K562 (cell line): ENCODE data around the gene LNX2. TPM values are rescaled to one million over a fixed set of nuclear protein-coding genes. Genes with fewer than 3 reads are reported as not detected.

ENCODE experiments used
- ATAC-seq: fragments of 200-7000 bp; cut with Tn5 transposase; 3 replicates; pipeline ENCODE4 v1.9.1; 2020; ENCODE audit warnings: moderate library complexity
- BruUV-seq: library from RNA; stranded (reverse); fragments of 400-500 nt; replicated peaks from 2 replicates; lab custom pipeline; 2021; lab: Mats Ljungman, UMichigan
- CTCF ChIA-PET: fragments of 300-600 bp; formaldehyde crosslinking; extraction: SDS; loops from one replicate; lab custom pipeline; 2021; ENCODE audit warnings: low intra/inter-chr PET ratio; lab: Yijun Ruan, JAX
- POLR2A ChIA-PET: fragments of 300-600, 350-650 bp; sonication (Branson Sonifier 250); formaldehyde crosslinking; extraction: SDS; loops from one replicate; lab custom pipeline; 2021; ENCODE audit warnings: antibody characterized with exemption, inconsistent platforms; lab: Yijun Ruan, JAX
- DNase-seq, 4 experiments: peaks; one replicate each; pipeline versions ENCODE4 v3.0.0 to v3.0.0-alpha.2; 2011 to 2018; ENCODE audit warnings: low spot score in 3 of 4, mixed read lengths in 3 of 4; ENCODE audit errors: extremely low read depth in 1 of 4
- FAIRE-seq: peaks from 2 replicates; lab custom pipeline; 2011; peaks lifted over from hg19 to GRCh38; lab: Jason Lieb, UNC
- H2AFZ ChIP-seq: 2 replicates; pipeline ENCODE4 v1.6.0; 2011; ENCODE audit warnings: low read depth, low read length, control low read depth, inconsistent platforms
- H3K27ac ChIP-seq: fragments of 200-600 bp; 3 replicates; pipeline ENCODE4 v1.8.0; 2011; ENCODE audit warnings: low read depth, mild to moderate bottlenecking, control low read depth, inconsistent platforms, low read length, moderate library complexity, mixed read lengths; ENCODE audit errors: extremely low read depth
- H3K27me3 ChIP-seq, 2 experiments: fragments of 300-600 bp in 1 of 2; 2 replicates in 1 of 2; 3 replicates in 1 of 2; pipeline versions ENCODE4 v1.6.0 to v1.8.0; 2011; ENCODE audit warnings: inconsistent platforms in 2 of 2, low read length in 2 of 2, mild to moderate bottlenecking in 1 of 2, mixed read lengths in 1 of 2, moderate library complexity in 1 of 2; ENCODE audit not compliant: control insufficient read depth in 2 of 2, insufficient read depth in 2 of 2
- H3K36me3 ChIP-seq: fragments of 300-600 bp; 3 replicates; pipeline ENCODE4 v1.8.0; 2011; ENCODE audit warnings: mild to moderate bottlenecking, low read length, inconsistent platforms; ENCODE audit not compliant: control insufficient read depth, insufficient read depth
- H3K4me1 ChIP-seq, 2 experiments: fragments of 200-600 bp in 1 of 2; replicated peaks in 1 of 2; 2 replicates in 1 of 2; 3 replicates in 1 of 2; pipeline versions ENCODE4 v1.5.1 to v1.8.0; 2011; ENCODE audit warnings: inconsistent platforms in 2 of 2, low read length in 2 of 2, mild to moderate bottlenecking in 1 of 2, mixed read lengths in 1 of 2, moderate library complexity in 1 of 2; ENCODE audit not compliant: control insufficient read depth in 2 of 2, insufficient read depth in 2 of 2
- H3K4me2 ChIP-seq: 2 replicates; pipeline ENCODE4 v1.6.1; 2011; ENCODE audit warnings: low read length, control low read depth, inconsistent platforms, mixed read lengths; ENCODE audit not compliant: insufficient read depth
- H3K4me3 ChIP-seq: fragments of 200-600 bp; sonication (generic), shearing (Covaris generic); 2 replicates; pipeline ENCODE4 v1.5.1; 2016; ENCODE audit warnings: control low read depth, inconsistent platforms
- H3K79me2 ChIP-seq: fragments of 200-600 bp; 3 replicates; pipeline ENCODE4 v1.8.0; 2011; ENCODE audit warnings: low read length, inconsistent platforms; ENCODE audit not compliant: control insufficient read depth, insufficient read depth
- H3K9ac ChIP-seq, 2 experiments: 2 replicates each; pipeline versions ENCODE4 v1.6.0 to v1.6.1; 2011; ENCODE audit warnings: low read depth in 2 of 2, low read length in 2 of 2, control low read depth in 1 of 2, inconsistent platforms in 1 of 2, mild to moderate bottlenecking in 1 of 2, mixed read lengths in 1 of 2; ENCODE audit not compliant: insufficient read depth in 1 of 2
- H3K9me1 ChIP-seq: one replicate; pipeline ENCODE4 v1.6.0; 2011; ENCODE audit warnings: inconsistent platforms, mild to moderate bottlenecking, low read length, moderate library complexity; ENCODE audit not compliant: control insufficient read depth, insufficient read depth
- H3K9me3 ChIP-seq: replicated peaks from 2 replicates; pipeline ENCODE4 v1.5.1; 2011; ENCODE audit warnings: low read depth, low read length, inconsistent platforms; ENCODE audit not compliant: control insufficient read depth, insufficient read depth
- H4K20me1 ChIP-seq: replicated peaks from 2 replicates; pipeline ENCODE4 v1.6.1; 2011; ENCODE audit warnings: low read length, inconsistent platforms, mixed read lengths; ENCODE audit not compliant: control insufficient read depth, insufficient read depth
- AFF1 ChIP-seq, 2 experiments: fragments of 450-650 bp; IDR thresholded peaks; 2 replicates each; pipeline ENCODE4 v1.6.1; 2018; ENCODE audit warnings: mild to moderate bottlenecking in 2 of 2, low read depth in 1 of 2; ENCODE audit not compliant: partially characterized antibody in 2 of 2
- CGGBP1 ChIP-seq: fragments of 250-450 bp; sonication (Bioruptor Pico); IDR thresholded peaks from 2 replicates; pipeline ENCODE4 v1.9.0; 2021; ENCODE audit warnings: mild to moderate bottlenecking
- FOXK2 ChIP-seq, 2 experiments: fragments of 450-650 bp; IDR thresholded peaks in 1 of 2; conservative IDR thresholded peaks in 1 of 2; 2 replicates each; pipeline ENCODE4 v1.6.1; 2016; ENCODE audit warnings: low read depth in 2 of 2, mild to moderate bottlenecking in 1 of 2
- GABPA ChIP-seq: fragments of 200-800 bp; sonication (Bioruptor generic); conservative IDR thresholded peaks from 2 replicates; pipeline ENCODE4 v1.6.1; 2016; ENCODE audit warnings: low read depth, missing genetic modification characterization, missing compliant biosample characterization
- ID3 ChIP-seq, 2 experiments: fragments of 250-450 bp in 1 of 2; fragments of 450-650 bp in 1 of 2; sonication (Bioruptor Pico) in 1 of 2; IDR thresholded peaks; 2 replicates each; pipeline versions ENCODE4 v1.6.1 to v1.8.0; 2016 to 2021; ENCODE audit warnings: mild to moderate bottlenecking in 2 of 2, moderate library complexity in 2 of 2, missing compliant biosample characterization in 1 of 2, missing genetic modification characterization in 1 of 2
- MEIS2 ChIP-seq: fragments of 450-650 bp; IDR thresholded peaks from 2 replicates; pipeline ENCODE4 v1.6.1; 2014; ENCODE audit warnings: mild to moderate bottlenecking; ENCODE audit not compliant: partially characterized antibody
- POU5F1 ChIP-seq: fragments of 150-350 bp; IDR thresholded peaks from 2 replicates; pipeline ENCODE4 v1.6.1; 2014; ENCODE audit warnings: borderline replicate concordance, low read length, low read depth, mild to moderate bottlenecking; ENCODE audit not compliant: partially characterized antibody
- RBFOX2 ChIP-seq: fragments of 200-400 bp; formaldehyde crosslinking; IDR thresholded peaks from 2 replicates; pipeline ENCODE4 v1.6.1; 2017; ENCODE audit warnings: low read depth, mild to moderate bottlenecking, low read length, moderate library complexity
- YY1 ChIP-seq, 3 experiments: IDR thresholded peaks; 2 replicates each; pipeline ENCODE4 v1.6.1; 2011; ENCODE audit warnings: low read length in 2 of 3, mild to moderate bottlenecking in 2 of 3, moderate library complexity in 2 of 3, borderline replicate concordance in 1 of 3, control low read depth in 1 of 3, low read depth in 1 of 3; ENCODE audit not compliant: insufficient read depth in 3 of 3, insufficient replicate concordance in 2 of 3, control insufficient read depth in 1 of 3, insufficient read length in 1 of 3; ENCODE audit errors: extremely low read depth in 1 of 3
- ZNF780A ChIP-seq: fragments of 250-450 bp; sonication (Bioruptor Pico); IDR thresholded peaks from 2 replicates; pipeline ENCODE4 v1.5.0; 2021; ENCODE audit warnings: mild to moderate bottlenecking
- WGBS: fragments of 100-300 bp; shearing (Covaris generic); methylation state at CpG from one replicate; pipeline ENCODE4 v1.1.6; 2016; ENCODE audit warnings: low coverage, mixed read lengths; ENCODE audit not compliant: insufficient coverage; ENCODE audit errors: missing lambda C conversion rate; 5-methylcytosine and 5-hydroxymethylcytosine counted together
- in situ Hi-C: fragments of 300-500 bp; cut with MboI; formaldehyde crosslinking; loops from 4 replicates; pipeline ENCODE4 v1.15.0; 2018; ENCODE audit warnings: inconsistent platforms, mixed read lengths
- intact Hi-C: fragments of 100-400 bp; cut with micrococcal nuclease; formaldehyde crosslinking; loops from 2 replicates; pipeline ENCODE4 v1.14.2; 2022
- polyA plus RNA-seq, 8 experiments: library from polyadenylated mRNA; depleted of rRNA in 4 of 8; stranded (reverse) in 5 of 8; unstranded in 3 of 8; fragments of >200 nt; fragmentation: Nextera tagmentation in 2 of 8; fragmentation: Illumina TruSeq in 1 of 8; extraction: Ambion mirVana in 2 of 8; extraction: Trizol in 1 of 8; gene quantifications; 2 replicates each; pipeline versions ENCODE4 v1.2.1 to v1.2.3, GENCODE V29; 2011 to 2014; ENCODE audit warnings: inconsistent platforms in 1 of 8, missing spikeins in 1 of 8
- total RNA-seq, 7 experiments: library from RNA; depleted of rRNA in 6 of 7; stranded (reverse); fragments of >200 nt in 6 of 7; fragmentation: Illumina TruSeq in 2 of 7; extraction: Trizol in 2 of 7; gene quantifications; 2 replicates each; pipeline versions ENCODE4 v1.2.1 to v1.2.3, GENCODE V29; 2011 to 2021; ENCODE audit warnings: low replicate concordance in 1 of 7
- TF ChIP-seq, protein P1 (sequence below), 2 experiments: fragments of 450-650 bp; conservative IDR thresholded peaks; 2 replicates each; pipeline ENCODE4 v1.6.1; 2017; ENCODE audit warnings: mild to moderate bottlenecking in 2 of 2, moderate library complexity in 2 of 2

LNX2 gene
- total and polyA plus RNA-seq, 9 of the 15 experiments (the other 6 are each of a cell fraction or from before 2014, with no cell fraction given), result 1.5 to 5.5 (median 4.0) TPM

DNA sequence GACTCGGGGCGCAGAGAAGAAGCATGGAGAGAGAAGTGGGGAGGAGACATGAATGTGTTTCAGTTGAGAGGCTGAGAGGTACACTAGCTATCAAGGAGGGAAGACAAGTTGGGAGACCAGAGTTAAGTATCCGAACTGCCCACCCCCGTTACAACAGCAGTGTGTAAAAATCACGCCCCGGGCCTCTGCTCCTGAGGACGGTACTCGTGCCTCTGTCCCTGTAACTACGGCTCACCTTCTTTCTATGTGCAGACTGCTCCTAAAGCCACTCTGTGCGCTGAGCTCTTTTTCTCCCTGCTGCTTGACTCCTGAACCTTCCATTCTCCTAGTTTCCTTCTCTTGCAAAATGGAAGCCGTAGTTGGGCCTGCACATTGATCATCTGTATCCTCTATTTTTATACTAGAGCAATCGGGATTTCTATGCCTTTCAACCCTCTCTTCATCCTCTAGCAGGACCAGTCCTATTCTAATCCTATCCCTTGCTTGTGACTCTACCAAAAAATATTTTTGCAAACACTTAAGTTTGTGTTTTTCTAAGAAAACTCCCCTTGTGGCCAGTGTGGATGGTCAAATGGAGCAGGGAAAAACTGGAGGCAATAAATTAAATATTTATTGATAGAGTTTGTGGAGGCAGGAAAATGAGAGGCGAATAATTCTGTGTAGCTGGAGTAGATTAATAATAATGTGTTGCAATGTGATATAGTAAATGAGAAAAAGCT is 1.9 kb upstream of the LNX2 start:
- CTCF ChIA-PET, result interaction anchor here (0.7 kb wide), 1 partner anchor 247 kb away, joined by 3 read pairs; no protein-coding TSS in a partner anchor
- ATAC-seq (no peak), FAIRE-seq (peak; percentile 42), DNase-seq (no peak)
- 2% methylated on average over 11 of the region's 13 CpGs for WGBS
- peak overlapping the region; percentile 92 to 95 for H3K9ac ChIP-seq
- intact Hi-C loops, result no loop called here
- no peaks in the 10 kb centered on the region for H3K27me3 ChIP-seq
- H3K4me2 ChIP-seq, result peak overlapping the region; percentile 94
- H3K79me2 ChIP-seq, result peaks cover 76% of the 10 kb centered on the region
- peak overlapping the region; percentile 87 for H2AFZ ChIP-seq
- peak overlapping the region; percentile 88 for H3K27ac ChIP-seq
- peaks cover 37% of the 10 kb centered on the region for H3K36me3 ChIP-seq
- H3K9me3 ChIP-seq, result no peaks in the 10 kb centered on the region
- H4K20me1 ChIP-seq, result no peaks in the 10 kb centered on the region
- POLR2A ChIA-PET, result interaction anchor here (0.9 to 1.2 kb wide), 2 partner anchors 11 to 16 kb away, joined by 3 read pairs; no protein-coding TSS in a partner anchor
- no peaks in the 10 kb centered on the region for H3K9me1 ChIP-seq
- peaks cover 14 to 15% of the 10 kb centered on the region in 2 experiments; a peak in 3 of 5 replicates for H3K4me1 ChIP-seq
- in situ Hi-C loops, result no loop called here
- no TSS peak for BruUV-seq
- peak overlapping the region; percentile 98 for H3K4me3 ChIP-seq
- TF ChIP-seq POU5F1 (no peak), CGGBP1 (CRISPR knock-in tag) (no peak), FOXK2 (conservative IDR thresholded peaks at IDR 0.05 in 1 of 2, IDR thresholded peaks at IDR 0.05 in 1 of 2; ENCODE audit: low read depth in 2 of 2) (peak in 1 of 2 experiments; percentile 31; a peak in 1 of 4 replicates), AFF1 (IDR thresholded peaks at IDR 0.05; ENCODE audit: low read depth in 1 of 2, partially characterized antibody in 2 of 2) (no peak), RBFOX2 (peak; percentile 11; the same call in 1 of the 2 replicates), GABPA (0 out of 2 replicates have a peak, but pooled peaks have one; percentile 38), MEIS2 (no peak), YY1 (IDR thresholded peaks at IDR 0.05; ENCODE audit: borderline replicate concordance in 1 of 3, control insufficient read depth in 1 of 3, extremely low read depth in 1 of 3, insufficient read depth in 3 of 3, insufficient read length in 1 of 3, insufficient replicate concordance in 2 of 3, low read depth in 1 of 3, low read length in 2 of 3) (peak in 1 of 3 experiments; percentile 61), ID3 (CRISPR knock-in tag; IDR thresholded peaks at IDR 0.05) (no peak), ID3 (tag; IDR thresholded peaks at IDR 0.05) (no peak), ZNF780A (no peak)
- TF ChIP-seq, protein P1, sequence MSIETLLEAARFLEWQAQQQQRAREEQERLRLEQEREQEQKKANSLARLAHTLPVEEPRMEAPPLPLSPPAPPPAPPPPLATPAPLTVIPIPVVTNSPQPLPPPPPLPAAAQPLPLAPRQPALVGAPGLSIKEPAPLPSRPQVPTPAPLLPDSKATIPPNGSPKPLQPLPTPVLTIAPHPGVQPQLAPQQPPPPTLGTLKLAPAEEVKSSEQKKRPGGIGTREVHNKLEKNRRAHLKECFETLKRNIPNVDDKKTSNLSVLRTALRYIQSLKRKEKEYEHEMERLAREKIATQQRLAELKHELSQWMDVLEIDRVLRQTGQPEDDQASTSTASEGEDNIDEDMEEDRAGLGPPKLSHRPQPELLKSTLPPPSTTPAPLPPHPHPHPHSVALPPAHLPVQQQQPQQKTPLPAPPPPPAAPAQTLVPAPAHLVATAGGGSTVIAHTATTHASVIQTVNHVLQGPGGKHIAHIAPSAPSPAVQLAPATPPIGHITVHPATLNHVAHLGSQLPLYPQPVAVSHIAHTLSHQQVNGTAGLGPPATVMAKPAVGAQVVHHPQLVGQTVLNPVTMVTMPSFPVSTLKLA (conservative IDR thresholded peaks at IDR 0.05), result 0 out of 4 replicates have a peak, but pooled peaks of 1 of the 2 experiments have one; percentile 3
